NT2/D1 (cell line): ENCODE measurements around the gene SLC25A36.

Experiments
- SUZ12 ChIP-seq: IDR thresholded peaks from 2 replicates; pipeline ENCODE4 v1.6.1; 2011; ENCODE audit not compliant: insufficient read length, insufficient read depth; ENCODE audit errors: extremely low read depth
- YY1 ChIP-seq: IDR thresholded peaks from 2 replicates; pipeline ENCODE4 v1.6.1; 2011; ENCODE audit not compliant: insufficient read length, insufficient read depth
- ZNF274 ChIP-seq: IDR thresholded peaks from 2 replicates; pipeline ENCODE4 v1.6.1; 2011; ENCODE audit warnings: mild to moderate bottlenecking, low read depth, low read length

DNA sequence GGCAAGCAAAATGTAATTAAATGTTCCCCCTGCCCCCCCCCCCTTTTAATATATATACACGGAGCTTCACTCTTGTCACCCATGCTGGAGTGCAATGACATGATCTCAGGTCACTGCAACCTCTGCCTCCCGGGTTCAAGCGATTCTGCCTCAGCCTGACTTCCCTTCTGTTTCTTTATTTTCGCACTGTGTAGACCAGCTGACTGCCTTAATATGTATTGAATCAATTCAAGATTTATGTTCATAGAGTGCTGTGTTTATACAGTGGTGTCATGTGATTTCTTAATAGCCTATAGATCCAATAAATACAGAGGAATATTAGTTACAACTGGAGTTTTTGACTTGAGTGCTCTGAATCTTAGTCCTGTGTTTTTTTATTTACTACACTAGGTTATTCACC is 39.0 kb downstream of the SLC25A36 start:
- TF ChIP-seq YY1 (no peak), ZNF274 (no peak), SUZ12 (no peak)
